GM23248 (cell line): Measurements from ENCODE around the gene DMRTA2. TPM values are rescaled to one million over a fixed set of nuclear protein-coding genes. Genes with fewer than 3 reads are reported as not detected.
A peak's percentile ranks its signal among the peaks of the same experiment; 100 is the strongest.

ENCODE experiments used
- DNase-seq: peaks from one replicate; pipeline ENCODE4 v3.0.0-alpha.2; 2015
- H2AFZ ChIP-seq: fragments of 200-600 bp; sonication (generic); 2 replicates; pipeline ENCODE4 v1.6.1; 2016; ENCODE audit warnings: antibody characterized with exemption
- H3F3A ChIP-seq: fragments of 200-600 bp; sonication (generic); 2 replicates; pipeline ENCODE4 v1.6.1; 2016; ENCODE audit warnings: mild to moderate bottlenecking, antibody characterized with exemption, mixed run types; ENCODE audit not compliant: insufficient read depth
- H3K27ac ChIP-seq: fragments of 200-600 bp; sonication (generic); 2 replicates; pipeline ENCODE4 v1.5.1; 2016; ENCODE audit warnings: mild to moderate bottlenecking
- H3K27me3 ChIP-seq: fragments of 200-600 bp; sonication (generic); replicated peaks from 2 replicates; pipeline ENCODE4 v1.6.1; 2016; ENCODE audit warnings: mild to moderate bottlenecking; ENCODE audit not compliant: insufficient read depth
- H3K36me3 ChIP-seq: fragments of 200-600 bp; sonication (generic); 2 replicates; pipeline ENCODE4 v1.6.1; 2016; ENCODE audit warnings: low read depth, mild to moderate bottlenecking
- H3K4me1 ChIP-seq: fragments of 200-600 bp; sonication (generic); 2 replicates; pipeline ENCODE4 v1.6.1; 2016; ENCODE audit warnings: mild to moderate bottlenecking; ENCODE audit not compliant: insufficient read depth
- H3K4me2 ChIP-seq: fragments of 200-600 bp; sonication (generic); one replicate; pipeline ENCODE4 v1.6.1; 2016; ENCODE audit warnings: mild to moderate bottlenecking; ENCODE audit not compliant: unreplicated experiment
- H3K4me3 ChIP-seq: fragments of 200-600 bp; sonication (generic); 2 replicates; pipeline ENCODE4 v1.5.1; 2016; ENCODE audit warnings: mild to moderate bottlenecking
- H3K79me2 ChIP-seq: fragments of 200-600 bp; sonication (generic); 2 replicates; pipeline ENCODE4 v1.6.1; 2016; ENCODE audit warnings: mild to moderate bottlenecking; ENCODE audit not compliant: insufficient read depth
- H3K9ac ChIP-seq: fragments of 200-600 bp; sonication (generic); 2 replicates; pipeline ENCODE4 v1.6.1; 2016; ENCODE audit warnings: mild to moderate bottlenecking
- H3K9me2 ChIP-seq: fragments of 200-600 bp; sonication (generic); 2 replicates; pipeline ENCODE4 v1.6.1; 2016; ENCODE audit warnings: mixed run types, mild to moderate bottlenecking, moderate library complexity; ENCODE audit not compliant: insufficient read depth
- H3K9me3 ChIP-seq: fragments of 200-600 bp; sonication (generic); one replicate; pipeline ENCODE4 v1.6.1; 2017; ENCODE audit warnings: low read depth
- H4K20me1 ChIP-seq: fragments of 200-600 bp; sonication (generic); 2 replicates; pipeline ENCODE4 v1.6.0; 2016; ENCODE audit not compliant: insufficient read depth
- EZH2 ChIP-seq: fragments of 200-600 bp; sonication (generic); IDR thresholded peaks from 2 replicates; pipeline ENCODE4 v1.6.1; 2018; ENCODE audit warnings: antibody characterized with exemption, mild to moderate bottlenecking; ENCODE audit not compliant: insufficient read depth, poor library complexity, severe bottlenecking
- EZH2phosphoT487 ChIP-seq: fragments of 200-600 bp; sonication (generic); IDR thresholded peaks from 2 replicates; pipeline ENCODE4 v1.6.1; 2018; ENCODE audit warnings: antibody characterized with exemption, moderate library complexity, mild to moderate bottlenecking, low read depth; ENCODE audit not compliant: insufficient read depth
- WGBS, 2 experiments: methylation state at CpG; one replicate each; pipeline ENCODE4 v1.1.6; 2015 to 2017; ENCODE audit warnings: low lambda C conversion rate in 2 of 2, low coverage in 1 of 2; ENCODE audit errors: missing lambda C conversion rate in 2 of 2; 5-methylcytosine and 5-hydroxymethylcytosine counted together
- in situ Hi-C: fragments of 300-500 bp; cut with MboI; formaldehyde crosslinking; loops from 2 replicates; pipeline ENCODE4 v1.15.0; 2020
- polyA plus RNA-seq: library from polyadenylated mRNA; unstranded; fragments of >200 nt; fragmentation: Nextera tagmentation; extraction: Ambion mirVana; gene quantifications from 2 replicates; pipeline ENCODE4 v1.2.1, GENCODE V29; 2016
- total RNA-seq: library from RNA; depleted of rRNA; stranded (reverse); fragments of >200 nt; shearing (Covaris generic); gene quantifications from 2 replicates; pipeline ENCODE4 v1.2.3, GENCODE V29; 2014

Gene DMRTA2
- total and polyA plus RNA-seq, 2 experiments from 2014 or later = not detected

DNA sequence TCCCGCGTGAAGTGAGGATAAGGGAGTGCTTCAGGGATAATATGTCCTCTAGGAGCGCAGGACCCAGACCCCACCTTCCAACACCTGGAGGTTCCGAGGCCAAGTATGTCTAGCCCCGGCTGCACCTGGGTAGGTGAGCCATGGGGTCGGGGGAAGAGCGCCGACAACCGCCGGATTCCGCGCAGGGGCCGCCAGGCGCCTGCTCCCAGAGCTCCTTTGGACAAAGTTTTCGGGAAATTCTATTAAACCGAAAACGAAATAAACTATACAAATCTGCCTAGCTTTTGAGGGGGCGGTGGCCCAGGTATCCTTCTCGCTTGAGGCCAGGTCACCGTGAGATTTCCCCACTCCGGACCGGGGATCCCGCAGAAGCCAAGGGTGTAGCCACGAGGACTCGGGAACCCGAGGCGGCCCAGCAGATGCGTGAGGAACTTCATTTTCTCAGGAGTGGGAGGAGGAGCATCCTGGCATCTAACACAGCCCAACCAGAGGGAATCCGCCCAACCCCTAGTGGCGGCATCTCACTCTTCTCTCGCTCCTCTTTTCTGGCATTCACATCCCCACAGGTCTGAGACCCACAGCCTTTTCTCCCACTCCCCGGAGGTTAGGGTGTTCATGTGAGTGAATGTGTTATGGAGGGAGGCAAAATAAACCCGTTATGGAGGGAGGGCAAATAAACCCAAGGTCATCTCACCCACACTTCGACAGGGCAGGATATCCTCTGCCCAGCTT, 2.3 kb upstream of the DMRTA2 start:
- H3K4me2 ChIP-seq = no peak overlapping the region
- H3K4me3 ChIP-seq = no peak overlapping the region
- 12% methylated on average over 34 of the region's 34 CpGs for WGBS, 2 experiments
- no peaks in the 10 kb centered on the region for H3F3A ChIP-seq
- H3K36me3 ChIP-seq = no peaks in the 10 kb centered on the region
- no peaks in the 10 kb centered on the region for H3K9me3 ChIP-seq
- H4K20me1 ChIP-seq = no peaks in the 10 kb centered on the region
- H3K9me2 ChIP-seq = no peaks in the 10 kb centered on the region
- DNase-seq = no peak
- no peak overlapping the region for H3K27ac ChIP-seq
- no peak overlapping the region for H3K9ac ChIP-seq
- TF ChIP-seq EZH2 = peak; percentile 10
- TF ChIP-seq EZH2phosphoT487 = no peak
- no peaks in the 10 kb centered on the region for H3K79me2 ChIP-seq
- no peak overlapping the region for H2AFZ ChIP-seq
- peaks cover 100% of the 10 kb centered on the region for H3K27me3 ChIP-seq
- no peaks in the 10 kb centered on the region for H3K4me1 ChIP-seq
- in situ Hi-C loops = no loop called here

DNA sequence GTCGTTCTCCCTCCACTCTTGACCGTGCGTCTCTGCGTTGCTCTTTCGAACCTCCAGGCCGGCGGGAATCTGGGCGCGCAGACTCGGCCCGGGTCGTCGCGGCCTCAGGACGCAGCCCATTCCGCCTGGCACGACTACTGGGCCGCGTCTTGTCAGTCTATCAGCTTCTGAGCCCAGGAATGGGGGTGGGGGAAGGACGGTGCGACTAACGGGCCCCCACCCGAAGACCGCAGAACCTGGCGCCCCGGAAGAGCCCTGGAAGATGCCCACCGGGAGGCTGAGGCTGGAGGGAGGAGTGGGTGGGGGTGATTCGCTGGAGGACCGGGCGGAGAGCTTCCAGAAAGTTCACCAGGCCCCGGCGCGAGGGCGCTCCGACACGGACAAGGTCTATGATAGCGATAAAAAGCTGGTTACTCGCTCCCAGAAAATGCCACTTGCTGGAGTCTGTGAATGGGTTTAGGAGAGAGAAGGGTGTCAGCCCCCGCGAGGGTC, 1.7 kb upstream of the DMRTA2 start:
- Histone ChIP-seq H3K4me3 (no peak overlapping the region), H3K27ac (no peak overlapping the region), H4K20me1 (no peaks in the 10 kb centered on the region), H3K79me2 (no peaks in the 10 kb centered on the region), H3K4me1 (no peaks in the 10 kb centered on the region), H3K9me2 (no peaks in the 10 kb centered on the region), H3K9ac (no peak overlapping the region), H3K4me2 (no peak overlapping the region), H2AFZ (no peak overlapping the region), H3F3A (no peaks in the 10 kb centered on the region), H3K9me3 (no peaks in the 10 kb centered on the region), H3K36me3 (no peaks in the 10 kb centered on the region), H3K27me3 (peaks cover 100% of the 10 kb centered on the region)
- in situ Hi-C loops = no loop called here
- TF ChIP-seq EZH2 (no peak), EZH2phosphoT487 (0 out of 2 replicates have a peak, but pooled peaks have one; percentile 11)
- WGBS, 2 experiments = 11% methylated on average over 40 of the region's 40 CpGs
- no peak for DNase-seq

DNA sequence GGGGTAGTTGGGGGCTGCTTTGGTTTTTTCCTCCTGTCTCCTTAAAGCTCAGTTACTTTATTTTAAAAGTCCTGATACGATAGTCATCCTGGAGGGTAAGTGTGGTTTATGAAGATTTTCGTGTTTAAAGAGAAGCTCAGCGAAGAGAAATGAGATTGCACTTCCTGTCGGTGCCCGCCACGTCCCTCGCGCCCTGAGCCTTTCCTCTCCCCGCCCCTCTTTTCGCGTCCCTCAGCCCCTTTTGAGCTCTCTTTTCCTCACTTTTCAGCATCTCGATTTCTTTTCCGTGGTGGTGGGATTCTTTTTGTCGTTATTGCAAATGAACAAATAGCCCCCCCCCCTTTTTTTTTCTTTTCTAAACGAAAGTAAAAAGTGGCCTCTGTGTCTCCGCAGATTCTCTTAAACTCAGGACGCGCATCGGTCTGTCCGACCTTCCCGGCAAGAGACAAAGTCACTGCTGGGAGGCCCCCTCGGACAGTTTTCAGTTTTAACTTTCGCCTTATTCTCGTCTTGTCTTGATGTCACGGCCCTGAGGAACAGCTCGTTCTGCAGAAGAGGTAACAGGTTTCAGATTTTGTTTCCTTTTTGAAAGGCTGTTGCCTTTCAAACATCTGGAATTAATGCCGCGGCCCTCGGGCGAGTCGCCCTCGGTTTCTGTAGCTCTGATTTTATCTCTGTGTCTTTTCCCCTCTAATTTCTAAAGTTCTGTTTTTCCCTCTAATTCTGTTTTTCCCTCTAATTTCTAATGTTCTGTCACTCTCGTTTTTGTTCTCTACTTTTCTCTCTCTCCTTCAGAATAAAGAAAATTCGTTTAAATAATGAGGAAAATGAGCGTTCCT, 1.0 kb upstream of the DMRTA2 start:
- no peak overlapping the region for H2AFZ ChIP-seq
- no peak overlapping the region for H3K27ac ChIP-seq
- H3F3A ChIP-seq = no peaks in the 10 kb centered on the region
- H3K4me2 ChIP-seq = peak overlapping the region; percentile 14
- H3K9me2 ChIP-seq = no peaks in the 10 kb centered on the region
- DNase-seq = no peak
- no peaks in the 10 kb centered on the region for H3K79me2 ChIP-seq
- peaks cover 100% of the 10 kb centered on the region for H3K27me3 ChIP-seq
- H3K4me3 ChIP-seq = peak overlapping the region; percentile 50
- H4K20me1 ChIP-seq = no peaks in the 10 kb centered on the region
- no peaks in the 10 kb centered on the region for H3K4me1 ChIP-seq
- no peaks in the 10 kb centered on the region for H3K9me3 ChIP-seq
- H3K36me3 ChIP-seq = no peaks in the 10 kb centered on the region
- 2 to 5% methylated on average over 35 of the region's 35 CpGs for WGBS, 2 experiments
- H3K9ac ChIP-seq = no peak overlapping the region
- in situ Hi-C loops = no loop called here
- TF ChIP-seq EZH2phosphoT487 (0 out of 2 replicates have a peak, but pooled peaks have one; percentile 70), EZH2 (peak; percentile 97)

GRCh38 chr1:50423670-50424000, 392 bp upstream of the DMRTA2 start:
- Histone ChIP-seq H4K20me1 (no peaks in the 10 kb centered on the region), H3F3A (no peaks in the 10 kb centered on the region), H3K4me2 (peak overlapping the region; percentile 14), H3K9me3 (no peaks in the 10 kb centered on the region), H3K9ac (no peak overlapping the region), H3K4me3 (no peak overlapping the region; the same call in 1 of the 2 replicates), H3K79me2 (no peaks in the 10 kb centered on the region), H3K27ac (no peak overlapping the region), H3K9me2 (no peaks in the 10 kb centered on the region), H3K27me3 (peaks cover 98% of the 10 kb centered on the region), H2AFZ (peak overlapping the region; percentile 14; the same call in 1 of the 2 replicates), H3K36me3 (no peaks in the 10 kb centered on the region), H3K4me1 (no peaks in the 10 kb centered on the region)
- 4 to 6% methylated on average over 22 to 23 of the region's 23 CpGs for WGBS, 2 experiments
- in situ Hi-C loops = no loop called here
- DNase-seq = peak; percentile 54
- TF ChIP-seq EZH2phosphoT487 (no peak), EZH2 (no peak)
